Measurements from ENCODE around the gene CAPN13.

CAPN13 gene

GRCh38 chr2:30721668-30722647 lies 85.3 kb downstream of the CAPN13 start:
- no peak for DNase-seq

GRCh38 chr2:30721241-30721640 lies 86.0 kb downstream of the CAPN13 start:
- no peak for DNase-seq

GRCh38 chr2:30717081-30717650 lies 90.1 kb downstream of the CAPN13 start:
- no peak for DNase-seq

GRCh38 chr2:30716123-30716900 lies 90.9 kb downstream of the CAPN13 start:
- DNase-seq, result no peak

GRCh38 chr2:30714811-30715709 lies 92.2 kb downstream of the CAPN13 start:
- no peak for DNase-seq

GRCh38 chr2:30713698-30714097 lies 93.5 kb downstream of the CAPN13 start:
- no peak for DNase-seq

- peak; percentile 90 for DNase-seq
Measured at GRCh38 chr2:30711646-30712085, 95.6 kb downstream of the CAPN13 start.

GRCh38 chr2:30710461-30710860 lies 96.8 kb downstream of the CAPN13 start:
- no peak for DNase-seq

GRCh38 chr2:30710016-30710415 lies 97.2 kb downstream of the CAPN13 start:
- DNase-seq, result no peak

- DNase-seq, result no peak
Measured at GRCh38 chr2:30709516-30709915, 97.7 kb downstream of the CAPN13 start.

GRCh38 chr2:30708491-30709290 lies 98.6 kb downstream of the CAPN13 start:
- DNase-seq, result no peak

- no peak for DNase-seq
Measured at GRCh38 chr2:30707304-30707903, 99.8 kb downstream of the CAPN13 start.

GRCh38 chr2:30706534-30707303 lies 100.5 kb downstream of the CAPN13 start:
- peak; percentile 23 for DNase-seq

GRCh38 chr2:30705711-30706533 lies 101.3 kb downstream of the CAPN13 start:
- no peak for DNase-seq

- no peak for DNase-seq
Measured at GRCh38 chr2:30705056-30705455, 102.2 kb downstream of the CAPN13 start.

- DNase-seq, result no peak
Measured at GRCh38 chr2:30704309-30705020, 102.8 kb downstream of the CAPN13 start.

- no peak for DNase-seq
Measured at GRCh38 chr2:30702694-30703093, 104.6 kb downstream of the CAPN13 start.

GRCh38 chr2:30701782-30702181 lies 105.5 kb downstream of the CAPN13 start:
- DNase-seq, result no peak
